ENCODE data around the gene ZMYM2. TPM values are rescaled to one million over a fixed set of nuclear protein-coding genes. Genes with fewer than 3 reads are reported as not detected.

Gene ZMYM2
- total RNA-seq, 1 experiment from 2014 or later: 159 TPM

DNA sequence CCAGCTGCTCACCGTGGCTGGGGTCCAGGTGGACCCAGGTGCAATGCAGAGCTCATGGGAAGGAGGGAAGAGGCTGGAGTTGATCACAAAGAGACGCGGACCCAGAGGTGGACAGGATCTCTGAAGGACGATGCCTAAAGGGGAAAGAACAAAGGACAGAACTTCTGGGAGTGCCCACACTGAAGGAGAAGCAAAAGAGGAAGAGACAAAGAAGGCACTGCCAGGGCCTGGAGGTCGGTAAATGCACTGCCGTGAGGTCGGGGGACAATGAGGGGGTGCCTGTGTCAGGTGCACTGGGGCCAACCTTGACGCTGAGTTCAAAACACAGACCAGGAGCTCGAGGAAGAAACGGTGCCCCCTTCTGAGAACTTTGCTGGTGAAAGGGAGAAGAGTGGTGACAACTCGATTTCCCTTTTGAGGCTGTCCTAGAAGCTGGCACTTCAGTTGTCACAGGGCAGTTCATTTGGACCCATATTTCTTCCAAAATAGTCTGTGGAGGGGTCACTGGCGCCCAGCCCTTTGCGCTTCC lies 146.7 kb downstream of the ZMYM2 start:
- ATAC-seq: no peak
- H3K9me3 Mint-ChIP-seq: no peaks in the 10 kb centered on the region
- CTCF ChIA-PET: interaction anchor here (4.0 kb wide), 1 partner anchor 22 kb away, joined by 12 read pairs; no protein-coding TSS in a partner anchor
- TF ChIP-seq PRRX2 (CRISPR knock-in tag; IDR thresholded peaks at IDR 0.05) (no peak), MXD4 (CRISPR knock-in tag; IDR thresholded peaks at IDR 0.05; ENCODE audit: borderline replicate concordance) (no peak), FOXJ3 (CRISPR knock-in tag; IDR thresholded peaks at IDR 0.05; ENCODE audit: borderline replicate concordance) (no peak), RELA (CRISPR knock-in tag; IDR thresholded peaks at IDR 0.05; ENCODE audit: borderline replicate concordance) (no peak), OVOL2 (CRISPR knock-in tag; IDR thresholded peaks at IDR 0.05; ENCODE audit: borderline replicate concordance) (no peak), ELF4 (CRISPR knock-in tag; IDR thresholded peaks at IDR 0.05; ENCODE audit: low read depth) (no peak), CREB1 (CRISPR knock-in tag; IDR thresholded peaks at IDR 0.05) (no peak), ETV6 (CRISPR knock-in tag; IDR thresholded peaks at IDR 0.05) (no peak), ZNF232 (CRISPR knock-in tag; IDR thresholded peaks at IDR 0.05) (no peak), SP1 (CRISPR knock-in tag; conservative IDR thresholded peaks at IDR 0.05) (no peak)
- TF ChIP-seq, protein P1, sequence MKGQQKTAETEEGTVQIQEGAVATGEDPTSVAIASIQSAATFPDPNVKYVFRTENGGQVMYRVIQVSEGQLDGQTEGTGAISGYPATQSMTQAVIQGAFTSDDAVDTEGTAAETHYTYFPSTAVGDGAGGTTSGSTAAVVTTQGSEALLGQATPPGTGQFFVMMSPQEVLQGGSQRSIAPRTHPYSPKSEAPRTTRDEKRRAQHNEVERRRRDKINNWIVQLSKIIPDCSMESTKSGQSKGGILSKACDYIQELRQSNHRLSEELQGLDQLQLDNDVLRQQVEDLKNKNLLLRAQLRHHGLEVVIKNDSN (CRISPR knock-in tag; IDR thresholded peaks at IDR 0.05): no peak
- TF ChIP-seq, protein P2, sequence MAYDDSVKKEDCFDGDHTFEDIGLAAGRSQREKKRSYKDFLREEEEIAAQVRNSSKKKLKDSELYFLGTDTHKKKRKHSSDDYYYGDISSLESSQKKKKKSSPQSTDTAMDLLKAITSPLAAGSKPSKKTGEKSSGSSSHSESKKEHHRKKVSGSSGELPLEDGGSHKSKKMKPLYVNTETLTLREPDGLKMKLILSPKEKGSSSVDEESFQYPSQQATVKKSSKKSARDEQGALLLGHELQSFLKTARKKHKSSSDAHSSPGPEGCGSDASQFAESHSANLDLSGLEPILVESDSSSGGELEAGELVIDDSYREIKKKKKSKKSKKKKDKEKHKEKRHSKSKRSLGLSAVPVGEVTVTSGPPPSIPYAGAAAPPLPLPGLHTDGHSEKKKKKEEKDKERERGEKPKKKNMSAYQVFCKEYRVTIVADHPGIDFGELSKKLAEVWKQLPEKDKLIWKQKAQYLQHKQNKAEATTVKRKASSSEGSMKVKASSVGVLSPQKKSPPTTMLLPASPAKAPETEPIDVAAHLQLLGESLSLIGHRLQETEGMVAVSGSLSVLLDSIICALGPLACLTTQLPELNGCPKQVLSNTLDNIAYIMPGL (CRISPR knock-in tag; IDR thresholded peaks at IDR 0.05): no peak
- TF ChIP-seq, protein P3, sequence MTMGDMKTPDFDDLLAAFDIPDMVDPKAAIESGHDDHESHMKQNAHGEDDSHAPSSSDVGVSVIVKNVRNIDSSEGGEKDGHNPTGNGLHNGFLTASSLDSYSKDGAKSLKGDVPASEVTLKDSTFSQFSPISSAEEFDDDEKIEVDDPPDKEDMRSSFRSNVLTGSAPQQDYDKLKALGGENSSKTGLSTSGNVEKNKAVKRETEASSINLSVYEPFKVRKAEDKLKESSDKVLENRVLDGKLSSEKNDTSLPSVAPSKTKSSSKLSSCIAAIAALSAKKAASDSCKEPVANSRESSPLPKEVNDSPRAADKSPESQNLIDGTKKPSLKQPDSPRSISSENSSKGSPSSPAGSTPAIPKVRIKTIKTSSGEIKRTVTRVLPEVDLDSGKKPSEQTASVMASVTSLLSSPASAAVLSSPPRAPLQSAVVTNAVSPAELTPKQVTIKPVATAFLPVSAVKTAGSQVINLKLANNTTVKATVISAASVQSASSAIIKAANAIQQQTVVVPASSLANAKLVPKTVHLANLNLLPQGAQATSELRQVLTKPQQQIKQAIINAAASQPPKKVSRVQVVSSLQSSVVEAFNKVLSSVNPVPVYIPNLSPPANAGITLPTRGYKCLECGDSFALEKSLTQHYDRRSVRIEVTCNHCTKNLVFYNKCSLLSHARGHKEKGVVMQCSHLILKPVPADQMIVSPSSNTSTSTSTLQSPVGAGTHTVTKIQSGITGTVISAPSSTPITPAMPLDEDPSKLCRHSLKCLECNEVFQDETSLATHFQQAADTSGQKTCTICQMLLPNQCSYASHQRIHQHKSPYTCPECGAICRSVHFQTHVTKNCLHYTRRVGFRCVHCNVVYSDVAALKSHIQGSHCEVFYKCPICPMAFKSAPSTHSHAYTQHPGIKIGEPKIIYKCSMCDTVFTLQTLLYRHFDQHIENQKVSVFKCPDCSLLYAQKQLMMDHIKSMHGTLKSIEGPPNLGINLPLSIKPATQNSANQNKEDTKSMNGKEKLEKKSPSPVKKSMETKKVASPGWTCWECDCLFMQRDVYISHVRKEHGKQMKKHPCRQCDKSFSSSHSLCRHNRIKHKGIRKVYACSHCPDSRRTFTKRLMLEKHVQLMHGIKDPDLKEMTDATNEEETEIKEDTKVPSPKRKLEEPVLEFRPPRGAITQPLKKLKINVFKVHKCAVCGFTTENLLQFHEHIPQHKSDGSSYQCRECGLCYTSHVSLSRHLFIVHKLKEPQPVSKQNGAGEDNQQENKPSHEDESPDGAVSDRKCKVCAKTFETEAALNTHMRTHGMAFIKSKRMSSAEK (CRISPR knock-in tag; IDR thresholded peaks at IDR 0.05; ENCODE audit: borderline replicate concordance): no peak
- H3K4me1 Mint-ChIP-seq: peaks cover 25% of the 10 kb centered on the region
- no peak overlapping the region for H3K4me3 Mint-ChIP-seq
- POLR2A ChIA-PET: no interaction called here
- peaks cover 4% of the 10 kb centered on the region; the same call in 1 of the 2 replicates for H3K27me3 Mint-ChIP-seq (ENCODE audit: low read depth)
- H3K36me3 Mint-ChIP-seq: no peaks in the 10 kb centered on the region
- no peak overlapping the region for H3K27ac Mint-ChIP-seq
- DNase-seq (ENCODE audit: low spot score): no peak

DNA sequence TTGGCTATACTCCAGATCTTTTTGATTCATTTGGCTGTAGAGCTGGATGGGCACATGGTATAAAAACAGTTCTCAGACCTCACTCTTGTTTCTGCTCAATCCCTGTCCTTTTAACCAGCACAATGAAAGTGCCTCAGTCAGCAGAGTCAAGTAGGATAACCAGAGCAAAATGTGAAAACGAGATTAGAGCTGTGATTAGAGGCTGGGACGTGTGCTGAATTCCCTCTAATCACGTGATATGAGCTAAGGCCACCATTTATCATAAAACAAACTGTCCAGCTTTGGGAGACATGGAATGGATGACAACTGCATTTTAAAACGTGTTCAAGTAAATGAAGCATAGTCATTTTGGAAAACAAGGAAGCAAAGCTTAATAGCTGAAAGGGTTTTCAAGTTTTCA lies 148.2 kb downstream of the ZMYM2 start:
- Mint-ChIP-seq H3K9me3 (no peaks in the 10 kb centered on the region), H3K4me1 (peaks cover 18% of the 10 kb centered on the region), H3K4me3 (peak overlapping the region; percentile 9), H3K27me3 (ENCODE audit: low read depth) (peaks cover 4% of the 10 kb centered on the region; the same call in 1 of the 2 replicates), H3K27ac (no peak overlapping the region), H3K36me3 (no peaks in the 10 kb centered on the region)
- TF ChIP-seq ZNF671 (CRISPR knock-in tag; IDR thresholded peaks at IDR 0.05): no peak
- TF ChIP-seq, protein P4, sequence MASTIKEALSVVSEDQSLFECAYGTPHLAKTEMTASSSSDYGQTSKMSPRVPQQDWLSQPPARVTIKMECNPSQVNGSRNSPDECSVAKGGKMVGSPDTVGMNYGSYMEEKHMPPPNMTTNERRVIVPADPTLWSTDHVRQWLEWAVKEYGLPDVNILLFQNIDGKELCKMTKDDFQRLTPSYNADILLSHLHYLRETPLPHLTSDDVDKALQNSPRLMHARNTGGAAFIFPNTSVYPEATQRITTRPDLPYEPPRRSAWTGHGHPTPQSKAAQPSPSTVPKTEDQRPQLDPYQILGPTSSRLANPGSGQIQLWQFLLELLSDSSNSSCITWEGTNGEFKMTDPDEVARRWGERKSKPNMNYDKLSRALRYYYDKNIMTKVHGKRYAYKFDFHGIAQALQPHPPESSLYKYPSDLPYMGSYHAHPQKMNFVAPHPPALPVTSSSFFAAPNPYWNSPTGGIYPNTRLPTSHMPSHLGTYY (CRISPR knock-in tag; IDR thresholded peaks at IDR 0.05): no peak
- no peak for TF ChIP-seq ZNF263 (CRISPR knock-in tag; IDR thresholded peaks at IDR 0.05; ENCODE audit: low read depth)
- no peak for TF ChIP-seq NR1H2 (CRISPR knock-in tag; IDR thresholded peaks at IDR 0.05)
- TF ChIP-seq, protein P5, sequence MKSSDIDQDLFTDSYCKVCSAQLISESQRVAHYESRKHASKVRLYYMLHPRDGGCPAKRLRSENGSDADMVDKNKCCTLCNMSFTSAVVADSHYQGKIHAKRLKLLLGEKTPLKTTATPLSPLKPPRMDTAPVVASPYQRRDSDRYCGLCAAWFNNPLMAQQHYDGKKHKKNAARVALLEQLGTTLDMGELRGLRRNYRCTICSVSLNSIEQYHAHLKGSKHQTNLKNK (CRISPR knock-in tag; IDR thresholded peaks at IDR 0.05): no peak
- no peak for ATAC-seq
- no peak for DNase-seq (ENCODE audit: low spot score)
- POLR2A ChIA-PET: no interaction called here
- CTCF ChIA-PET: interaction anchor here (0.6 to 4.0 kb wide), 4 partner anchors 10 to 92 kb away, joined by 3 to 12 read pairs (median 6); no protein-coding TSS in a partner anchor
